H9 (cell line): ENCODE measurements around the gene AP2A2. TPM values are rescaled to one million over a fixed set of nuclear protein-coding genes. Genes with fewer than 3 reads are reported as not detected.

Experiments used
- DNase-seq: peaks from one replicate; pipeline ENCODE4 v3.0.0-alpha.2; 2017
- H2AFZ ChIP-seq: one replicate; pipeline ENCODE4 v1.6.1; 2013; ENCODE audit warnings: mild to moderate bottlenecking, low read length, control low read depth, moderate library complexity
- H2AK5ac ChIP-seq: 2 replicates; pipeline ENCODE4 v1.6.1; 2013; ENCODE audit warnings: low read length, control low read depth, mixed read lengths; ENCODE audit not compliant: insufficient read length
- H2BK120ac ChIP-seq: one replicate; pipeline ENCODE4 v1.6.1; 2013; ENCODE audit warnings: low read depth, mild to moderate bottlenecking, low read length, control low read depth, inconsistent platforms; ENCODE audit not compliant: poor library complexity, severe bottlenecking
- H2BK12ac ChIP-seq: 2 replicates; pipeline ENCODE4 v1.6.1; 2013; ENCODE audit warnings: low read length, control low read depth, mixed read lengths, low read depth; ENCODE audit not compliant: insufficient read length
- H2BK15ac ChIP-seq: 2 replicates; pipeline ENCODE4 v1.6.1; 2013; ENCODE audit warnings: low read depth, low read length, control low read depth
- H2BK20ac ChIP-seq: one replicate; pipeline ENCODE4 v1.6.1; 2013; ENCODE audit warnings: low read depth, mild to moderate bottlenecking, low read length, control low read depth, inconsistent platforms; ENCODE audit not compliant: poor library complexity, severe bottlenecking
- H2BK5ac ChIP-seq: 2 replicates; pipeline ENCODE4 v1.6.1; 2013; ENCODE audit warnings: low read length, control low read depth, mixed read lengths; ENCODE audit not compliant: insufficient read length
- H3K14ac ChIP-seq: 2 replicates; pipeline ENCODE4 v1.6.1; 2013; ENCODE audit warnings: low read length, control low read depth; ENCODE audit not compliant: insufficient read depth
- H3K18ac ChIP-seq: 2 replicates; pipeline ENCODE4 v1.6.1; 2013; ENCODE audit warnings: low read depth, mild to moderate bottlenecking, mixed read lengths, low read length, control low read depth; ENCODE audit not compliant: insufficient read length
- H3K23ac ChIP-seq: 2 replicates; pipeline ENCODE4 v1.6.1; 2013; ENCODE audit warnings: low read length, control low read depth, mixed read lengths, low read depth; ENCODE audit not compliant: insufficient read length
- H3K23me2 ChIP-seq: 2 replicates; pipeline ENCODE4 v1.6.1; 2013; ENCODE audit warnings: low read depth, mild to moderate bottlenecking, mixed read lengths, low read length, control low read depth; ENCODE audit not compliant: insufficient read length, poor library complexity, severe bottlenecking
- H3K27ac ChIP-seq: 2 replicates; pipeline ENCODE4 v1.5.1; 2013; ENCODE audit warnings: low read length, control low read depth, mixed read lengths, low read depth; ENCODE audit not compliant: insufficient read length
- H3K27me3 ChIP-seq: 2 replicates; pipeline ENCODE4 v1.6.1; 2013; ENCODE audit warnings: low read length, control low read depth, inconsistent platforms; ENCODE audit not compliant: insufficient read depth
- H3K4ac ChIP-seq: 2 replicates; pipeline ENCODE4 v1.6.1; 2013; ENCODE audit warnings: low read depth, mild to moderate bottlenecking, control low read depth, inconsistent platforms, low read length, moderate library complexity
- H3K4me1 ChIP-seq: 2 replicates; pipeline ENCODE4 v1.6.1; 2013; ENCODE audit warnings: low read length, control low read depth, inconsistent platforms; ENCODE audit not compliant: insufficient read depth
- H3K4me2 ChIP-seq: 2 replicates; pipeline ENCODE4 v1.6.1; 2013; ENCODE audit warnings: low read length, control low read depth, mixed read lengths; ENCODE audit not compliant: insufficient read length, insufficient read depth
- H3K56ac ChIP-seq: 2 replicates; pipeline ENCODE4 v1.6.1; 2013; ENCODE audit warnings: low read depth, mild to moderate bottlenecking, mixed read lengths, low read length, control low read depth; ENCODE audit not compliant: insufficient read length
- H3K79me1 ChIP-seq: 2 replicates; pipeline ENCODE4 v1.6.1; 2013; ENCODE audit warnings: low read depth, mild to moderate bottlenecking, moderate library complexity, low read length, control low read depth, inconsistent platforms; ENCODE audit not compliant: insufficient read depth, poor library complexity, severe bottlenecking
- H3K79me2 ChIP-seq: 2 replicates; pipeline ENCODE4 v1.6.1; 2013; ENCODE audit warnings: low read length, control low read depth, inconsistent platforms; ENCODE audit not compliant: insufficient read depth
- H3K9ac ChIP-seq: 2 replicates; pipeline ENCODE4 v1.6.1; 2013; ENCODE audit warnings: low read length, control low read depth, mixed read lengths; ENCODE audit not compliant: insufficient read length; ENCODE audit errors: extremely low read depth
- H3K9me3 ChIP-seq: one replicate; pipeline ENCODE4 v1.6.1; 2013; ENCODE audit warnings: low read depth, low read length, inconsistent platforms; ENCODE audit not compliant: control insufficient read depth
- H3T11ph ChIP-seq: one replicate; pipeline ENCODE4 v1.6.1; 2013; ENCODE audit warnings: mild to moderate bottlenecking, low read length, control low read depth, inconsistent platforms
- H4K20me1 ChIP-seq: one replicate; pipeline ENCODE4 v1.6.1; 2013; ENCODE audit not compliant: control insufficient read depth, insufficient read length, insufficient read depth
- H4K5ac ChIP-seq: 2 replicates; pipeline ENCODE4 v1.6.1; 2013; ENCODE audit warnings: low read depth, mild to moderate bottlenecking, mixed read lengths, low read length, control low read depth; ENCODE audit not compliant: insufficient read length
- H4K8ac ChIP-seq: replicated peaks from 2 replicates; pipeline ENCODE4 v1.6.1; 2013; ENCODE audit warnings: low read length, control low read depth, mixed read lengths, low read depth; ENCODE audit not compliant: insufficient read length
- H4K91ac ChIP-seq: 2 replicates; pipeline ENCODE4 v1.6.1; 2013; ENCODE audit warnings: low read depth, mild to moderate bottlenecking, moderate library complexity, mixed read lengths, low read length, control low read depth; ENCODE audit not compliant: insufficient read length
- H3K27ac Mint-ChIP-seq, 3 experiments: 2 replicates in 2 of 3; 3 replicates in 1 of 3; pipeline ENCODE4 v1.8.0; 2020 to 2021; ENCODE audit warnings: mixed read lengths in 3 of 3, mild to moderate bottlenecking in 1 of 3, moderate library complexity in 1 of 3
- H3K27me3 Mint-ChIP-seq: 2 replicates; pipeline ENCODE4 v1.8.0; 2021; ENCODE audit warnings: low read depth, mild to moderate bottlenecking, moderate library complexity, mixed read lengths
- H3K36me3 Mint-ChIP-seq, 3 experiments: 2 replicates in 2 of 3; 3 replicates in 1 of 3; pipeline ENCODE4 v1.8.0; 2020 to 2021; ENCODE audit warnings: low read depth in 3 of 3, mixed read lengths in 3 of 3; ENCODE audit not compliant: insufficient read depth in 1 of 3
- H3K4me1 Mint-ChIP-seq, 2 experiments: 2 replicates each; pipeline ENCODE4 v1.8.0; 2020; ENCODE audit warnings: mixed read lengths in 2 of 2
- H3K4me3 Mint-ChIP-seq, 2 experiments: 2 replicates in 1 of 2; 3 replicates in 1 of 2; pipeline ENCODE4 v1.8.0; 2020 to 2021; ENCODE audit warnings: mild to moderate bottlenecking in 2 of 2, mixed read lengths in 2 of 2, moderate library complexity in 1 of 2
- H3K9me3 Mint-ChIP-seq, 2 experiments: 2 replicates in 1 of 2; 3 replicates in 1 of 2; pipeline ENCODE4 v1.8.0; 2020; ENCODE audit warnings: mild to moderate bottlenecking in 2 of 2, mixed read lengths in 2 of 2, moderate library complexity in 1 of 2
- CTCF ChIP-seq: fragments of 200-600 bp; sonication (generic); conservative IDR thresholded peaks from 3 replicates; pipeline ENCODE4 v1.8.0; 2021; ENCODE audit warnings: antibody characterized with exemption, mild to moderate bottlenecking
- WGBS: extraction: QIAGEN DNeasy Blood & Tissue Kit; methylation state at CpG from one replicate; pipeline ENCODE4 v1.1.7; 2013; ENCODE audit warnings: missing lambda C conversion rate, low lambda C conversion rate, mixed read lengths; ENCODE audit not compliant: insufficient read length; ENCODE audit errors: extremely low coverage; 5-methylcytosine and 5-hydroxymethylcytosine counted together
- total RNA-seq: library from RNA; stranded (reverse); gene quantifications from 2 replicates; pipeline ENCODE4 v1.2.1, GENCODE V29; 2021

The AP2A2 gene
- total RNA-seq, 1 experiment from 2014 or later: 53.7 TPM

- Histone ChIP-seq H3K79me1 (no peaks in the 10 kb centered on the region), H3K9me3 (no peaks in the 10 kb centered on the region), H4K20me1 (no peaks in the 10 kb centered on the region), H2BK5ac (no peak overlapping the region), H3K4me1 (0 out of 2 replicates have a peak, but pooled peaks cover 2% of the 10 kb centered on the region), H3K27me3 (no peaks in the 10 kb centered on the region), H4K5ac (no peak overlapping the region), H2AK5ac (no peak overlapping the region), H2AFZ (no peak overlapping the region), H3K79me2 (no peaks in the 10 kb centered on the region), H3K23ac (no peak overlapping the region), H3T11ph (no peak overlapping the region), H3K18ac (no peak overlapping the region), H4K8ac (no peak overlapping the region), H3K14ac (no peak overlapping the region), H3K56ac (no peak overlapping the region), H3K4ac (no peak overlapping the region), H3K23me2 (no peaks in the 10 kb centered on the region), H2BK12ac (no peak overlapping the region), H4K91ac (no peak overlapping the region), H3K4me2 (no peak overlapping the region), H2BK120ac (no peak overlapping the region), H3K27ac (no peak overlapping the region), H2BK15ac (no peak overlapping the region), H3K9ac (no peak overlapping the region), H2BK20ac (no peak overlapping the region)
- H3K4me3 Mint-ChIP-seq: no peak overlapping the region
- H3K4me1 Mint-ChIP-seq: peaks cover 2 to 3% of the 10 kb centered on the region in 2 experiments; a peak in 3 of 4 replicates
- no peaks in the 10 kb centered on the region for H3K27me3 Mint-ChIP-seq
- no peak for DNase-seq
- WGBS: no CpG with 5 or more reads among the region's 14 CpGs
- TF ChIP-seq CTCF: peak; percentile 36; the same call in 2 of the 3 replicates
- no peaks in the 10 kb centered on the region for H3K9me3 Mint-ChIP-seq
- peaks cover 27 to 52% (median 52%) of the 10 kb centered on the region in 3 experiments for H3K36me3 Mint-ChIP-seq
- H3K27ac Mint-ChIP-seq: no peak overlapping the region; a peak in 1 of 7 replicates
Measured at GRCh38 chr11:880447-880846, 45.2 kb upstream of the AP2A2 start.
